OCI-LY1 (cell line): ENCODE results near the gene SUPT16H.
A peak's percentile ranks its signal among the peaks of the same experiment; 100 is the strongest.

Source experiments
- H2AFZ ChIP-seq: fragments of 200-600 bp; sonication (generic), shearing (Covaris generic); 2 replicates; pipeline ENCODE4 v1.6.0; 2014; ENCODE audit warnings: antibody characterized with exemption, mild to moderate bottlenecking, low read length
- H3F3A ChIP-seq: fragments of 200-600 bp; sonication (generic), shearing (Covaris generic); 2 replicates; pipeline ENCODE4 v1.6.0; 2014; ENCODE audit warnings: mild to moderate bottlenecking, antibody characterized with exemption, low read length, moderate library complexity; ENCODE audit not compliant: insufficient read depth
- H3K27ac ChIP-seq: fragments of 200-600 bp; sonication (generic); 2 replicates; pipeline ENCODE4 v1.5.1; 2014; ENCODE audit warnings: low read length, mixed run types, mild to moderate bottlenecking, low read depth; ENCODE audit not compliant: poor library complexity, severe bottlenecking
- H3K27me3 ChIP-seq: fragments of 200-600 bp; sonication (generic); 2 replicates; pipeline ENCODE4 v1.6.0; 2014; ENCODE audit warnings: antibody characterized with exemption, mild to moderate bottlenecking, low read length, moderate library complexity; ENCODE audit not compliant: insufficient read depth
- H3K36me3 ChIP-seq: fragments of 200-600 bp; sonication (generic); 2 replicates; pipeline ENCODE4 v1.6.1; 2014; ENCODE audit warnings: mild to moderate bottlenecking, antibody characterized with exemption, low read length, moderate library complexity, mixed read lengths; ENCODE audit not compliant: insufficient read depth
- H3K4me1 ChIP-seq: fragments of 200-600 bp; sonication (generic); 2 replicates; pipeline ENCODE4 v1.5.1; 2014; ENCODE audit warnings: mild to moderate bottlenecking, low read length, moderate library complexity; ENCODE audit not compliant: insufficient read depth, severe bottlenecking
- H3K4me2 ChIP-seq: fragments of 200-600 bp; sonication (generic), shearing (Covaris generic); 2 replicates; pipeline ENCODE4 v1.6.1; 2014; ENCODE audit warnings: low read length
- H3K4me3 ChIP-seq: fragments of 200-600 bp; sonication (generic); 2 replicates; pipeline ENCODE4 v1.5.1; 2014; ENCODE audit warnings: low read length, low read depth, mild to moderate bottlenecking, mixed read lengths; ENCODE audit not compliant: poor library complexity, severe bottlenecking
- H3K79me2 ChIP-seq: fragments of 200-600 bp; shearing (Covaris generic); 2 replicates; pipeline ENCODE4 v1.6.1; 2016; ENCODE audit warnings: mixed run types, low read length, mixed read lengths; ENCODE audit not compliant: insufficient read depth
- H3K9ac ChIP-seq: fragments of 200-600 bp; sonication (generic), shearing (Covaris generic); 2 replicates; pipeline ENCODE4 v1.6.1; 2014; ENCODE audit warnings: mild to moderate bottlenecking, low read length, mixed read lengths
- H3K9me2 ChIP-seq: fragments of 200-600 bp; sonication (generic), shearing (Covaris generic); 2 replicates; pipeline ENCODE4 v1.6.1; 2014; ENCODE audit warnings: low read depth, mild to moderate bottlenecking, low read length, mixed read lengths
- H3K9me3 ChIP-seq: fragments of 200-600 bp; shearing (Covaris generic); 2 replicates; pipeline ENCODE4 v1.6.1; 2014; ENCODE audit warnings: low read length, mixed read lengths
- H4K20me1 ChIP-seq: fragments of 200-600 bp; sonication (generic), shearing (Covaris generic); 2 replicates; pipeline ENCODE4 v1.6.0; 2016; ENCODE audit warnings: mild to moderate bottlenecking, low read length; ENCODE audit not compliant: insufficient read depth
- EZH2 ChIP-seq: fragments of 200-600 bp; sonication (generic), shearing (Covaris generic); IDR thresholded peaks from 2 replicates; pipeline ENCODE4 v1.8.0; 2017; ENCODE audit warnings: borderline replicate concordance, mixed run types, mild to moderate bottlenecking, antibody characterized with exemption, low read length, moderate library complexity, mixed read lengths
- TF ChIP-seq, protein P1 (sequence below): fragments of 200-600 bp; sonication (generic), shearing (Covaris generic); IDR thresholded peaks from 2 replicates; pipeline ENCODE4 v1.5.1; 2017; ENCODE audit warnings: mild to moderate bottlenecking, antibody characterized with exemption, low read length, moderate library complexity, mixed read lengths

The SUPT16H gene

DNA sequence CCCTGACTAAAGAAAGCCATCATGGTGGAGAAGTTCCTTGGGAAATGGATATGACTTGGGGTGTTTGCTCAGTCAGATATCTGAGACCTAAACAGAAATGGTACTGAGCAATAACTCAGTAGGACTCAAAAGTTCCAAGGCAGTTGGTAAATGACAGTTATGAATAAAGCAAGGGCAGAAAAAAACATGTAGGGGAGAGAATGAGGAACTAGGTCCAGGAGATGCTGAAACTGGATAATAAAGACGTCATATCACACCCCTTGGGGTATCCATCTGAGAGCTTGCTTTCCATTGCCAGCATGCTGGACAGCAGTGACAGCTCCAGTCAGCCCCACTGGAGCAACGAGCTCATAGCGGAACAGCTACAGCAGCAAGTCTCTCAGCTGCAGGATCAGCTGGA, 66.4 kb downstream of the SUPT16H start:
- no peak for TF ChIP-seq EZH2
- TF ChIP-seq, protein P1, sequence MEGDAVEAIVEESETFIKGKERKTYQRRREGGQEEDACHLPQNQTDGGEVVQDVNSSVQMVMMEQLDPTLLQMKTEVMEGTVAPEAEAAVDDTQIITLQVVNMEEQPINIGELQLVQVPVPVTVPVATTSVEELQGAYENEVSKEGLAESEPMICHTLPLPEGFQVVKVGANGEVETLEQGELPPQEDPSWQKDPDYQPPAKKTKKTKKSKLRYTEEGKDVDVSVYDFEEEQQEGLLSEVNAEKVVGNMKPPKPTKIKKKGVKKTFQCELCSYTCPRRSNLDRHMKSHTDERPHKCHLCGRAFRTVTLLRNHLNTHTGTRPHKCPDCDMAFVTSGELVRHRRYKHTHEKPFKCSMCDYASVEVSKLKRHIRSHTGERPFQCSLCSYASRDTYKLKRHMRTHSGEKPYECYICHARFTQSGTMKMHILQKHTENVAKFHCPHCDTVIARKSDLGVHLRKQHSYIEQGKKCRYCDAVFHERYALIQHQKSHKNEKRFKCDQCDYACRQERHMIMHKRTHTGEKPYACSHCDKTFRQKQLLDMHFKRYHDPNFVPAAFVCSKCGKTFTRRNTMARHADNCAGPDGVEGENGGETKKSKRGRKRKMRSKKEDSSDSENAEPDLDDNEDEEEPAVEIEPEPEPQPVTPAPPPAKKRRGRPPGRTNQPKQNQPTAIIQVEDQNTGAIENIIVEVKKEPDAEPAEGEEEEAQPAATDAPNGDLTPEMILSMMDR = no peak
- H3K4me3 ChIP-seq = no peak overlapping the region
- H2AFZ ChIP-seq = peak overlapping the region; percentile 81; the same call in 1 of the 2 replicates
- H4K20me1 ChIP-seq = no peaks in the 10 kb centered on the region
- H3K9ac ChIP-seq = no peak overlapping the region; the same call in 1 of the 2 replicates
- H3K4me1 ChIP-seq = peaks cover 25% of the 10 kb centered on the region
- no peaks in the 10 kb centered on the region; the same call in none of the 2 replicates for H3F3A ChIP-seq
- H3K79me2 ChIP-seq = no peaks in the 10 kb centered on the region
- no peaks in the 10 kb centered on the region for H3K9me3 ChIP-seq
- H3K36me3 ChIP-seq = no peaks in the 10 kb centered on the region
- peak overlapping the region; percentile 53; the same call in 1 of the 2 replicates for H3K4me2 ChIP-seq
- no peaks in the 10 kb centered on the region for H3K9me2 ChIP-seq
- peak overlapping the region; percentile 69 for H3K27ac ChIP-seq
- H3K27me3 ChIP-seq = no peaks in the 10 kb centered on the region; the same call in 1 of the 2 replicates

DNA sequence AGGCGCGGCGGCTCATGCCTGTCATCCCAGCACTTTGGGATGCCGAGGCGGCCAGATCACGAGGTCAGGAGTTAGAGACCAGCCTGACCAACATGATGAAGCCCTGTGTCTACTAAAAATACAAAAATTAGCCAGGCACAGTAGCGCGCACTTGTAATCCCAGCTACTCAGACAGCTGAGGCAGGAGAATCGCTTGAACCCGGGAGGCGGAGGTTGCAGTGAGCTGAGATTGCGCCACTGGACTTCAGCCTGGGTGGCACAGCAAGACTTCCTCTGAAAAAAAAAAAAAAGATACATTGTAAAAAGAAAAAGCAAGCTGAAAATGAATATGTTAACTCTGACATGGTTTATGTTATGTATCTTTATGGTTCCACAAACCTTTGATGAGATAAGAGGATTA, 70.3 kb downstream of the SUPT16H start:
- H3K9me2 ChIP-seq = no peaks in the 10 kb centered on the region
- no peak overlapping the region for H3K4me2 ChIP-seq
- H2AFZ ChIP-seq = no peak overlapping the region
- H3K4me1 ChIP-seq = peaks cover 21% of the 10 kb centered on the region
- H3K36me3 ChIP-seq = no peaks in the 10 kb centered on the region
- H3K27ac ChIP-seq = no peak overlapping the region
- H3K9ac ChIP-seq = no peak overlapping the region
- H3K4me3 ChIP-seq = no peak overlapping the region
- no peaks in the 10 kb centered on the region; the same call in 1 of the 2 replicates for H3F3A ChIP-seq
- H3K9me3 ChIP-seq = no peaks in the 10 kb centered on the region
- no peaks in the 10 kb centered on the region for H4K20me1 ChIP-seq
- TF ChIP-seq, protein P1 = no peak
- no peak for TF ChIP-seq EZH2
- H3K79me2 ChIP-seq = no peaks in the 10 kb centered on the region
- no peaks in the 10 kb centered on the region; the same call in 1 of the 2 replicates for H3K27me3 ChIP-seq

DNA sequence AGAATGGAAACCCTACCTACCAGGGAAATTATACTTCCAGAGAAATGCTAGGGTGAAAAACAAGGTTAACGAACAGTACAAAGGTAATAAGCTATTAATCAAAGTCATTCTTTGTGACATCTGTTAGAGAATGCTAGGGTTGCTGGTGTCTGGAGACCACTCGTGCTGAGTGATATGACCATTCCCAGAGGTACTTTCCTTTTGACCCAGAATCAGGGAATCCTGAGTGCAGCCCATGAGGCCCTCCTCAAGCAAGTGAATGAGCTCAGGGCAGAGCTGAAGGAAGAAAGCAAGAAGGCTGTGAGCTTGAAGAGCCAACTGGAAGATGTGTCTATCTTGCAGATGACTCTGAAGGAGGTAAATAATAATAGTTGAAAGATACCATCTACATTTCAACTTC, 72.2 kb downstream of the SUPT16H start:
- Histone ChIP-seq H3K9me2 (no peaks in the 10 kb centered on the region), H3F3A (peaks cover 6% of the 10 kb centered on the region), H3K4me1 (peaks cover 20% of the 10 kb centered on the region), H3K9ac (no peak overlapping the region), H3K4me2 (no peak overlapping the region), H3K4me3 (no peak overlapping the region), H4K20me1 (no peaks in the 10 kb centered on the region), H3K79me2 (no peaks in the 10 kb centered on the region), H3K9me3 (no peaks in the 10 kb centered on the region), H3K27ac (no peak overlapping the region), H3K27me3 (no peaks in the 10 kb centered on the region), H3K36me3 (no peaks in the 10 kb centered on the region), H2AFZ (no peak overlapping the region)
- TF ChIP-seq EZH2 = no peak
- TF ChIP-seq, protein P1 = no peak
